GM12878 (cell line): ENCODE results near the gene CABYR. TPM values are rescaled to one million over a fixed set of nuclear protein-coding genes. Genes with fewer than 3 reads are reported as not detected.

Source experiments
- ATAC-seq: fragments of 200-7000 bp; cut with Tn5 transposase; 3 replicates; pipeline ENCODE4 v1.9.1; 2020; ENCODE audit warnings: mild to moderate bottlenecking, moderate library complexity
- BruUV-seq: library from RNA; stranded (reverse); fragments of 400-500 nt; replicated peaks from 2 replicates; lab custom pipeline; 2021; lab: Mats Ljungman, UMichigan
- CTCF ChIA-PET: fragments of 300-600 bp; sonication (Branson Sonifier 250); formaldehyde crosslinking; extraction: SDS; loops from one replicate; lab custom pipeline; 2021; ENCODE audit warnings: inconsistent platforms; lab: Yijun Ruan, JAX
- POLR2A ChIA-PET: fragments of 350-600 bp; formaldehyde crosslinking; extraction: SDS; loops from one replicate; lab custom pipeline; 2021; ENCODE audit warnings: inconsistent platforms; lab: Charles Lee
- RAD21 ChIA-PET: fragments of 300-600 bp; sonication (Branson Sonifier 250); formaldehyde crosslinking; loops from one replicate; lab custom pipeline; 2023; ENCODE audit warnings: antibody characterized with exemption; ENCODE audit not compliant: unreplicated experiment; lab: Charles Lee
- SMC1A ChIA-PET: fragments of 300-600 bp; sonication (Branson Sonifier 250); formaldehyde crosslinking; loops from one replicate; lab custom pipeline; 2023; ENCODE audit not compliant: unreplicated experiment, uncharacterized antibody; lab: Charles Lee
- DNase-seq: peaks from one replicate; pipeline ENCODE4 v3.0.0-alpha.2; 2011; ENCODE audit warnings: low read depth, low spot score
- FAIRE-seq: peaks from 3 replicates; lab custom pipeline; 2011; peaks lifted over from hg19 to GRCh38; lab: Jason Lieb, UNC
- H2AFZ ChIP-seq: 2 replicates; pipeline ENCODE4 v1.6.0; 2011; ENCODE audit warnings: low read depth, low read length, control low read depth; ENCODE audit not compliant: control insufficient read depth
- H3K27ac ChIP-seq: 2 replicates; pipeline ENCODE4 v1.5.1; 2011; ENCODE audit warnings: control low read depth; ENCODE audit not compliant: control insufficient read depth, insufficient read depth
- H3K27me3 ChIP-seq, 2 experiments: replicated peaks in 1 of 2; 2 replicates each; pipeline versions ENCODE4 v1.6.0 to v1.6.1; 2011; ENCODE audit warnings: low read length in 1 of 2; ENCODE audit not compliant: control insufficient read depth in 2 of 2, insufficient read depth in 2 of 2
- H3K36me3 ChIP-seq, 2 experiments: 2 replicates each; pipeline ENCODE4 v1.5.1; 2011; ENCODE audit warnings: low read length in 1 of 2; ENCODE audit not compliant: control insufficient read depth in 2 of 2, insufficient read depth in 2 of 2
- H3K4me1 ChIP-seq: 2 replicates; pipeline ENCODE4 v1.6.1; 2011; ENCODE audit warnings: mild to moderate bottlenecking, low read length, moderate library complexity, mixed read lengths; ENCODE audit not compliant: control insufficient read depth, insufficient read depth
- H3K4me2 ChIP-seq: 2 replicates; pipeline ENCODE4 v1.6.0; 2011; ENCODE audit warnings: control low read depth; ENCODE audit not compliant: control insufficient read depth, insufficient read depth
- H3K4me3 ChIP-seq: fragments of 200-600 bp; sonication (generic); 2 replicates; pipeline ENCODE4 v1.5.1; 2016
- H3K79me2 ChIP-seq: 2 replicates; pipeline ENCODE4 v1.6.0; 2011; ENCODE audit warnings: low read length; ENCODE audit not compliant: control insufficient read depth, insufficient read depth
- H3K9ac ChIP-seq: 2 replicates; pipeline ENCODE4 v1.8.0; 2011; ENCODE audit warnings: low read length, control low read depth, mixed read lengths; ENCODE audit not compliant: control insufficient read depth, insufficient read depth
- H3K9me3 ChIP-seq: replicated peaks from 3 replicates; pipeline ENCODE4 v1.5.1; 2011; ENCODE audit warnings: mild to moderate bottlenecking, low read length; ENCODE audit not compliant: control insufficient read depth, insufficient read depth
- H4K20me1 ChIP-seq: 2 replicates; pipeline ENCODE4 v1.6.0; 2011; ENCODE audit not compliant: control insufficient read depth, insufficient read depth
- BCL11A ChIP-seq: IDR thresholded peaks from 2 replicates; pipeline ENCODE4 v1.6.1; 2011; ENCODE audit warnings: low read depth, low read length
- BMI1 ChIP-seq: fragments of 450-650 bp; IDR thresholded peaks from 2 replicates; pipeline ENCODE4 v1.6.1; 2016; ENCODE audit warnings: mild to moderate bottlenecking, moderate library complexity, borderline replicate concordance
- E4F1 ChIP-seq: fragments of 450-650 bp; IDR thresholded peaks from 2 replicates; pipeline ENCODE4 v1.6.1; 2018; ENCODE audit warnings: borderline replicate concordance, mild to moderate bottlenecking; ENCODE audit not compliant: partially characterized antibody
- KAT2A ChIP-seq: conservative IDR thresholded peaks from 2 replicates; pipeline ENCODE4 v1.6.1; 2011; ENCODE audit warnings: low read depth, low read length; ENCODE audit not compliant: control insufficient read depth
- MEF2A ChIP-seq: IDR thresholded peaks from 2 replicates; pipeline ENCODE4 v1.6.1; 2011; ENCODE audit warnings: low read depth, mild to moderate bottlenecking, low read length, moderate library complexity; ENCODE audit not compliant: insufficient read depth
- USF2 ChIP-seq: IDR thresholded peaks from 2 replicates; pipeline ENCODE4 v1.6.1; 2011; ENCODE audit warnings: low read depth, low read length, improper control_type of control experiment, borderline replicate concordance
- ZNF207 ChIP-seq: fragments of 450-650 bp; IDR thresholded peaks from 2 replicates; pipeline ENCODE4 v1.6.1; 2014; ENCODE audit warnings: antibody characterized with exemption, mild to moderate bottlenecking, borderline replicate concordance
- ZNF384 ChIP-seq: IDR thresholded peaks from 2 replicates; pipeline ENCODE4 v1.6.1; 2012; ENCODE audit warnings: low read depth, mild to moderate bottlenecking, low read length, improper control_type of control experiment, borderline replicate concordance
- WGBS: methylation state at CpG from one replicate; pipeline ENCODE4 v1.1.6; 2016; ENCODE audit warnings: low lambda C conversion rate; ENCODE audit not compliant: insufficient replicate concordance, insufficient coverage; ENCODE audit errors: missing lambda C conversion rate; 5-methylcytosine and 5-hydroxymethylcytosine counted together
- in situ Hi-C: fragments of 300-500 bp; cut with MboI; formaldehyde crosslinking; loops from 9 replicates; pipeline ENCODE4 v1.14.3; 2018; ENCODE audit warnings: mixed read lengths
- intact Hi-C: fragments of 100-400 bp; cut with micrococcal nuclease; formaldehyde crosslinking; loops from one replicate; pipeline ENCODE4 v1.14.2; 2022; ENCODE audit not compliant: unreplicated experiment
- polyA plus RNA-seq, 11 experiments: library from polyadenylated mRNA; depleted of rRNA in 4 of 11; unstranded in 6 of 11; stranded (reverse) in 5 of 11; fragments of >200 nt; fragmentation: Nextera tagmentation in 4 of 11; fragmentation: Illumina TruSeq in 1 of 11; extraction: Ambion mirVana in 4 of 11; extraction: Trizol in 1 of 11; gene quantifications; 1 replicate in 1 of 11; 2 replicates in 10 of 11; pipeline versions ENCODE4 v1.2.1 to v1.2.3, GENCODE V29; 2011 to 2016; ENCODE audit warnings: inconsistent platforms in 2 of 11, missing spikeins in 2 of 11, low read depth in 1 of 11
- total RNA-seq, 4 experiments: library from RNA; depleted of rRNA in 3 of 4; stranded (reverse); fragments of >200 nt in 3 of 4; fragmentation: Illumina TruSeq in 1 of 4; extraction: Trizol in 1 of 4; gene quantifications; 2 replicates each; pipeline versions ENCODE4 v1.2.1 to v1.2.3, GENCODE V29; 2013 to 2021
- TF ChIP-seq, protein P1 (sequence below): IDR thresholded peaks from 2 replicates; pipeline ENCODE4 v1.6.1; 2012; ENCODE audit warnings: low read depth, low read length, improper control_type of control experiment
- TF ChIP-seq, protein P2 (sequence below): fragments of 450-650 bp; IDR thresholded peaks from 2 replicates; pipeline ENCODE4 v1.6.1; 2017; ENCODE audit warnings: antibody characterized with exemption, mild to moderate bottlenecking, moderate library complexity
- TF ChIP-seq, protein P3 (sequence below): fragments of 450-650 bp; IDR thresholded peaks from 2 replicates; pipeline ENCODE4 v1.6.1; 2016; ENCODE audit warnings: mild to moderate bottlenecking, moderate library complexity, borderline replicate concordance

Gene CABYR
- total and polyA plus RNA-seq, 10 of the 15 experiments (the other 5 are each of a cell fraction or from before 2014, with no cell fraction given), result 0.29 to 2.8 (median 1.7) TPM

- DNase-seq (no peak), FAIRE-seq (no peak), ATAC-seq (no peak)
- Histone ChIP-seq H3K9me3 (no peaks in the 10 kb centered on the region), H2AFZ (no peak overlapping the region), H3K36me3 (no peaks in the 10 kb centered on the region), H3K4me3 (no peak overlapping the region), H4K20me1 (no peaks in the 10 kb centered on the region; the same call in 1 of the 2 replicates), H3K79me2 (no peaks in the 10 kb centered on the region), H3K4me1 (no peaks in the 10 kb centered on the region), H3K4me2 (no peak overlapping the region), H3K27me3 (peaks cover 0 to 3% of the 10 kb centered on the region in 2 experiments; a peak in 2 of 4 replicates), H3K9ac (no peak overlapping the region), H3K27ac (no peak overlapping the region)
- intact Hi-C loops (no loop called here), in situ Hi-C loops (no loop called here)
- no TSS peak for BruUV-seq
- ChIA-PET POLR2A (no interaction called here), SMC1A (no interaction called here), CTCF (no interaction called here), RAD21 (no interaction called here)
- 66% methylated on average over 6 of the region's 6 CpGs for WGBS
- TF ChIP-seq MEF2A (no peak), KAT2A (no peak), ZNF384 (no peak), BCL11A (no peak), E4F1 (no peak), USF2 (no peak), BMI1 (no peak), ZNF207 (no peak)
- TF ChIP-seq, protein P1, sequence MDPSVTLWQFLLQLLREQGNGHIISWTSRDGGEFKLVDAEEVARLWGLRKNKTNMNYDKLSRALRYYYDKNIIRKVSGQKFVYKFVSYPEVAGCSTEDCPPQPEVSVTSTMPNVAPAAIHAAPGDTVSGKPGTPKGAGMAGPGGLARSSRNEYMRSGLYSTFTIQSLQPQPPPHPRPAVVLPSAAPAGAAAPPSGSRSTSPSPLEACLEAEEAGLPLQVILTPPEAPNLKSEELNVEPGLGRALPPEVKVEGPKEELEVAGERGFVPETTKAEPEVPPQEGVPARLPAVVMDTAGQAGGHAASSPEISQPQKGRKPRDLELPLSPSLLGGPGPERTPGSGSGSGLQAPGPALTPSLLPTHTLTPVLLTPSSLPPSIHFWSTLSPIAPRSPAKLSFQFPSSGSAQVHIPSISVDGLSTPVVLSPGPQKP, result no peak
- TF ChIP-seq, protein P2, sequence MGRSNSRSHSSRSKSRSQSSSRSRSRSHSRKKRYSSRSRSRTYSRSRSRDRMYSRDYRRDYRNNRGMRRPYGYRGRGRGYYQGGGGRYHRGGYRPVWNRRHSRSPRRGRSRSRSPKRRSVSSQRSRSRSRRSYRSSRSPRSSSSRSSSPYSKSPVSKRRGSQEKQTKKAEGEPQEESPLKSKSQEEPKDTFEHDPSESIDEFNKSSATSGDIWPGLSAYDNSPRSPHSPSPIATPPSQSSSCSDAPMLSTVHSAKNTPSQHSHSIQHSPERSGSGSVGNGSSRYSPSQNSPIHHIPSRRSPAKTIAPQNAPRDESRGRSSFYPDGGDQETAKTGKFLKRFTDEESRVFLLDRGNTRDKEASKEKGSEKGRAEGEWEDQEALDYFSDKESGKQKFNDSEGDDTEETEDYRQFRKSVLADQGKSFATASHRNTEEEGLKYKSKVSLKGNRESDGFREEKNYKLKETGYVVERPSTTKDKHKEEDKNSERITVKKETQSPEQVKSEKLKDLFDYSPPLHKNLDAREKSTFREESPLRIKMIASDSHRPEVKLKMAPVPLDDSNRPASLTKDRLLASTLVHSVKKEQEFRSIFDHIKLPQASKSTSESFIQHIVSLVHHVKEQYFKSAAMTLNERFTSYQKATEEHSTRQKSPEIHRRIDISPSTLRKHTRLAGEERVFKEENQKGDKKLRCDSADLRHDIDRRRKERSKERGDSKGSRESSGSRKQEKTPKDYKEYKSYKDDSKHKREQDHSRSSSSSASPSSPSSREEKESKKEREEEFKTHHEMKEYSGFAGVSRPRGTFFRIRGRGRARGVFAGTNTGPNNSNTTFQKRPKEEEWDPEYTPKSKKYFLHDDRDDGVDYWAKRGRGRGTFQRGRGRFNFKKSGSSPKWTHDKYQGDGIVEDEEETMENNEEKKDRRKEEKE, result no peak
- TF ChIP-seq, protein P3, sequence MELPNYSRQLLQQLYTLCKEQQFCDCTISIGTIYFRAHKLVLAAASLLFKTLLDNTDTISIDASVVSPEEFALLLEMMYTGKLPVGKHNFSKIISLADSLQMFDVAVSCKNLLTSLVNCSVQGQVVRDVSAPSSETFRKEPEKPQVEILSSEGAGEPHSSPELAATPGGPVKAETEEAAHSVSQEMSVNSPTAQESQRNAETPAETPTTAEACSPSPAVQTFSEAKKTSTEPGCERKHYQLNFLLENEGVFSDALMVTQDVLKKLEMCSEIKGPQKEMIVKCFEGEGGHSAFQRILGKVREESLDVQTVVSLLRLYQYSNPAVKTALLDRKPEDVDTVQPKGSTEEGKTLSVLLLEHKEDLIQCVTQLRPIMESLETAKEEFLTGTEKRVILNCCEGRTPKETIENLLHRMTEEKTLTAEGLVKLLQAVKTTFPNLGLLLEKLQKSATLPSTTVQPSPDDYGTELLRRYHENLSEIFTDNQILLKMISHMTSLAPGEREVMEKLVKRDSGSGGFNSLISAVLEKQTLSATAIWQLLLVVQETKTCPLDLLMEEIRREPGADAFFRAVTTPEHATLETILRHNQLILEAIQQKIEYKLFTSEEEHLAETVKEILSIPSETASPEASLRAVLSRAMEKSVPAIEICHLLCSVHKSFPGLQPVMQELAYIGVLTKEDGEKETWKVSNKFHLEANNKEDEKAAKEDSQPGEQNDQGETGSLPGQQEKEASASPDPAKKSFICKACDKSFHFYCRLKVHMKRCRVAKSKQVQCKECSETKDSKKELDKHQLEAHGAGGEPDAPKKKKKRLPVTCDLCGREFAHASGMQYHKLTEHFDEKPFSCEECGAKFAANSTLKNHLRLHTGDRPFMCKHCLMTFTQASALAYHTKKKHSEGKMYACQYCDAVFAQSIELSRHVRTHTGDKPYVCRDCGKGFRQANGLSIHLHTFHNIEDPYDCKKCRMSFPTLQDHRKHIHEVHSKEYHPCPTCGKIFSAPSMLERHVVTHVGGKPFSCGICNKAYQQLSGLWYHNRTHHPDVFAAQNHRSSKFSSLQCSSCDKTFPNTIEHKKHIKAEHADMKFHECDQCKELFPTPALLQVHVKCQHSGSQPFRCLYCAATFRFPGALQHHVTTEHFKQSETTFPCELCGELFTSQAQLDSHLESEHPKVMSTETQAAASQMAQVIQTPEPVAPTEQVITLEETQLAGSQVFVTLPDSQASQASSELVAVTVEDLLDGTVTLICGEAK, result no peak
Observed at GRCh38 chr18:24209558-24209957, 70.7 kb downstream of the CABYR start.
